CD14-positive monocyte (primary cell): ENCODE measurements around the gene MALRD1. TPM values are rescaled to one million over a fixed set of nuclear protein-coding genes. Genes with fewer than 3 reads are reported as not detected.

Experiments used
- DNase-seq, 3 donors: peaks; one replicate each; pipeline ENCODE4 v3.0.0-alpha.2; 2011 to 2022
- H2AFZ ChIP-seq: 2 replicates; pipeline ENCODE4 v1.6.0; 2012; ENCODE audit warnings: mild to moderate bottlenecking, low read depth, low read length, inconsistent platforms; ENCODE audit not compliant: insufficient read depth, poor library complexity, severe bottlenecking
- H3K27ac ChIP-seq, 2 donors: 1 replicate in 1 of 2; 2 replicates in 1 of 2; pipeline ENCODE4 v1.5.1; 2012 to 2013; ENCODE audit warnings: low read length in 2 of 2, control low read depth in 1 of 2, inconsistent platforms in 1 of 2, low read depth in 1 of 2, mild to moderate bottlenecking in 1 of 2
- H3K27me3 ChIP-seq, 2 donors: one replicate each; pipeline versions ENCODE4 v1.6.0 to v1.6.1; 2011 to 2013; ENCODE audit warnings: low read length in 2 of 2; ENCODE audit not compliant: control insufficient read depth in 2 of 2, insufficient read depth in 2 of 2
- H3K36me3 ChIP-seq, 2 donors: replicated peaks in 1 of 2; 1 replicate in 1 of 2; 2 replicates in 1 of 2; pipeline versions ENCODE4 v1.5.1 to v1.6.1; 2012 to 2013; ENCODE audit warnings: low read length in 2 of 2, control low read depth in 1 of 2, inconsistent platforms in 1 of 2, mild to moderate bottlenecking in 1 of 2; ENCODE audit not compliant: insufficient read depth in 2 of 2, control insufficient read depth in 1 of 2
- H3K4me1 ChIP-seq, 2 donors: 1 replicate in 1 of 2; 2 replicates in 1 of 2; pipeline versions ENCODE4 v1.5.1 to v1.6.1; 2012 to 2013; ENCODE audit warnings: low read length in 2 of 2, control low read depth in 1 of 2, inconsistent platforms in 1 of 2, mild to moderate bottlenecking in 1 of 2, moderate library complexity in 1 of 2; ENCODE audit not compliant: insufficient read depth in 2 of 2, control insufficient read depth in 1 of 2
- H3K4me2 ChIP-seq: replicated peaks from 2 replicates; pipeline ENCODE3; 2012; ENCODE audit warnings: low read length, moderate library complexity, mild to moderate bottlenecking; ENCODE audit not compliant: poor library complexity, severe bottlenecking; ENCODE audit errors: extremely low read depth
- H3K4me3 ChIP-seq, 3 experiments: fragments of 200-600 bp in 1 of 3; sonication (generic) in 1 of 3; replicated peaks in 1 of 3; 1 replicate in 2 of 3; 2 replicates in 1 of 3; pipeline ENCODE4 v1.5.1; 2011 to 2013; ENCODE audit warnings: low read length in 3 of 3, mild to moderate bottlenecking in 3 of 3, control low read depth in 2 of 3, low read depth in 2 of 3, inconsistent platforms in 1 of 3, moderate library complexity in 1 of 3
- H3K79me2 ChIP-seq: 2 replicates; pipeline ENCODE4 v1.6.0; 2012; ENCODE audit warnings: mild to moderate bottlenecking, control low read depth, inconsistent platforms, low read length, moderate library complexity; ENCODE audit not compliant: insufficient read depth
- H3K9ac ChIP-seq: 2 replicates; pipeline ENCODE4 v1.6.0; 2017; ENCODE audit warnings: low read length, mild to moderate bottlenecking; ENCODE audit not compliant: insufficient read depth, poor library complexity, severe bottlenecking
- H3K9me3 ChIP-seq, 2 donors: replicated peaks in 1 of 2; 1 replicate in 1 of 2; 2 replicates in 1 of 2; pipeline versions ENCODE4 v1.5.1 to v1.6.1; 2012 to 2013; ENCODE audit warnings: low read length in 2 of 2, control low read depth in 1 of 2; ENCODE audit not compliant: control insufficient read depth in 1 of 2, insufficient read depth in 1 of 2
- H4K20me1 ChIP-seq: 2 replicates; pipeline ENCODE4 v1.6.0; 2012; ENCODE audit warnings: mild to moderate bottlenecking, low read length, control low read depth, moderate library complexity; ENCODE audit not compliant: insufficient read depth
- H3K27ac Mint-ChIP-seq, 7 donors: one replicate each; pipeline ENCODE4 v1.8.0; 2020; ENCODE audit warnings: mild to moderate bottlenecking in 7 of 7, mixed read lengths in 7 of 7, moderate library complexity in 6 of 7, inconsistent platforms in 2 of 7
- H3K27me3 Mint-ChIP-seq, 3 donors: one replicate each; pipeline ENCODE4 v1.8.0; 2021 to 2022; ENCODE audit warnings: low read depth in 3 of 3, mild to moderate bottlenecking in 3 of 3, mixed read lengths in 3 of 3, moderate library complexity in 3 of 3, inconsistent platforms in 1 of 3
- H3K36me3 Mint-ChIP-seq, 2 donors: one replicate each; pipeline ENCODE4 v1.8.0; 2020; ENCODE audit warnings: mixed read lengths in 2 of 2, inconsistent platforms in 1 of 2, mild to moderate bottlenecking in 1 of 2
- H3K4me1 Mint-ChIP-seq: one replicate; pipeline ENCODE4 v1.8.0; 2020; ENCODE audit warnings: mild to moderate bottlenecking, mixed read lengths
- H3K4me3 Mint-ChIP-seq, 2 donors: one replicate each; pipeline ENCODE4 v1.8.0; 2020; ENCODE audit warnings: mild to moderate bottlenecking in 2 of 2, mixed read lengths in 2 of 2, moderate library complexity in 1 of 2
- H3K9me3 Mint-ChIP-seq, 7 donors: one replicate each; pipeline ENCODE4 v1.8.0; 2020 to 2022; ENCODE audit warnings: mixed read lengths in 7 of 7, mild to moderate bottlenecking in 6 of 7, moderate library complexity in 6 of 7, inconsistent platforms in 2 of 7
- WGBS: methylation state at CpG from one replicate; pipeline ENCODE4 v1.1.5; 2013; ENCODE audit warnings: missing lambda C conversion rate; ENCODE audit not compliant: insufficient coverage; 5-methylcytosine and 5-hydroxymethylcytosine counted together
- intact Hi-C, 2 donors: fragments of 100-400 bp; cut with micrococcal nuclease; formaldehyde crosslinking; loops; one replicate each; pipeline versions ENCODE4 v1.15.0 to v1.15.1; 2023
- polyA plus RNA-seq, 3 donors: library from polyadenylated mRNA; depleted of rRNA in 1 of 3; unstranded in 2 of 3; stranded (reverse) in 1 of 3; fragments of 300-500 nt in 2 of 3; fragments of >200 nt in 1 of 3; fragmentation: Illumina TruSeq in 2 of 3; gene quantifications; 1 replicate in 2 of 3; 2 replicates in 1 of 3; pipeline ENCODE4 v1.2.3, GENCODE V29; 2012 to 2021
- TF ChIP-seq, protein P1 (sequence below): fragments of 200-600 bp; IDR thresholded peaks from one replicate; pipeline ENCODE4 v1.8.0; 2022; ENCODE audit warnings: antibody characterized with exemption, mild to moderate bottlenecking

MALRD1 gene
- polyA plus RNA-seq, 3 donors, result not detected

GRCh38 chr10:19416164-19416563 lies 367.6 kb downstream of the MALRD1 start:
- Histone ChIP-seq H3K36me3 (no peaks in the 10 kb centered on the region), H3K4me3 (no peak overlapping the region), H3K4me2 (no peak overlapping the region), H3K27ac (no peak overlapping the region), H3K9ac (no peak overlapping the region), H2AFZ (no peak overlapping the region), H3K79me2 (no peaks in the 10 kb centered on the region), H3K4me1 (no peaks in the 10 kb centered on the region), H3K27me3 (no peaks in the 10 kb centered on the region), H4K20me1 (no peaks in the 10 kb centered on the region), H3K9me3 (no peaks in the 10 kb centered on the region)
- intact Hi-C loops, result loop anchor here in 1 of 2 donors (10.0 kb wide), 1 partner anchor 369 kb away; no protein-coding TSS in a partner anchor
- Mint-ChIP-seq H3K9me3 (no peaks in the 10 kb centered on the region), H3K27ac (no peak overlapping the region), H3K36me3 (no peaks in the 10 kb centered on the region), H3K4me1 (no peaks in the 10 kb centered on the region), H3K4me3 (no peak overlapping the region), H3K27me3 (peaks cover 0 to 5% (median 2%) of the 10 kb centered on the region in 3 donors)
- DNase-seq, result no peak
- TF ChIP-seq, protein P1, sequence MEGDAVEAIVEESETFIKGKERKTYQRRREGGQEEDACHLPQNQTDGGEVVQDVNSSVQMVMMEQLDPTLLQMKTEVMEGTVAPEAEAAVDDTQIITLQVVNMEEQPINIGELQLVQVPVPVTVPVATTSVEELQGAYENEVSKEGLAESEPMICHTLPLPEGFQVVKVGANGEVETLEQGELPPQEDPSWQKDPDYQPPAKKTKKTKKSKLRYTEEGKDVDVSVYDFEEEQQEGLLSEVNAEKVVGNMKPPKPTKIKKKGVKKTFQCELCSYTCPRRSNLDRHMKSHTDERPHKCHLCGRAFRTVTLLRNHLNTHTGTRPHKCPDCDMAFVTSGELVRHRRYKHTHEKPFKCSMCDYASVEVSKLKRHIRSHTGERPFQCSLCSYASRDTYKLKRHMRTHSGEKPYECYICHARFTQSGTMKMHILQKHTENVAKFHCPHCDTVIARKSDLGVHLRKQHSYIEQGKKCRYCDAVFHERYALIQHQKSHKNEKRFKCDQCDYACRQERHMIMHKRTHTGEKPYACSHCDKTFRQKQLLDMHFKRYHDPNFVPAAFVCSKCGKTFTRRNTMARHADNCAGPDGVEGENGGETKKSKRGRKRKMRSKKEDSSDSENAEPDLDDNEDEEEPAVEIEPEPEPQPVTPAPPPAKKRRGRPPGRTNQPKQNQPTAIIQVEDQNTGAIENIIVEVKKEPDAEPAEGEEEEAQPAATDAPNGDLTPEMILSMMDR, result no peak
- WGBS, result no CpG with 5 or more reads among the region's 1 CpG

DNA sequence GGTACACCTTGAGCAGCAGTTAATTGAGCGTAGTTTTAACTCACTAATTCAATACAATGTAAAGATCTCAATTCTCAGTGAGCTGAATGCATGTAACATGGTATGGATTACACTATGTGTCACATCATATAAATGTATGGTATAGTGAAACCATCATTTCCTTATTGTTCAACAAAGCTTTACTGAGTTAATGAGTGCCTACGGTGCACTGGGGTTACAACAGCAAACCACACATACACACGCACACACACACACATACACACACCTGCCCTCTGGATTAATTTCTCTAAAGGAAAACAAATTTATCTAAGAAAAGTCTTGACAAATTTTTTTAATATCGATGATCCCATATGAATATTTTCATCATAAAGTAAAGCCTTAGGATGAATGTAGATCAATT lies 369.1 kb downstream of the MALRD1 start:
- TF ChIP-seq, protein P1, result no peak
- H3K27ac Mint-ChIP-seq, result no peak overlapping the region
- WGBS, result 100% methylated on average over 2 of the region's 4 CpGs

More for the DNA sequence above, 369.1 kb downstream of the MALRD1 start:
- no peak overlapping the region for H3K9ac ChIP-seq
- no peak overlapping the region for H2AFZ ChIP-seq
- intact Hi-C loops, result loop anchor here in 1 of 2 donors (10.0 kb wide), 1 partner anchor 367 kb away; no protein-coding TSS in a partner anchor
- H3K36me3 ChIP-seq, result no peaks in the 10 kb centered on the region
- Mint-ChIP-seq H3K4me1 (no peaks in the 10 kb centered on the region), H3K27me3 (peaks cover 0 to 5% (median 2%) of the 10 kb centered on the region in 3 donors), H3K9me3 (peaks cover 0 to 2% (median 0%) of the 10 kb centered on the region in 7 donors), H3K4me3 (no peak overlapping the region), H3K36me3 (no peaks in the 10 kb centered on the region)
- H3K4me1 ChIP-seq, result no peaks in the 10 kb centered on the region
- no peak overlapping the region for H3K4me3 ChIP-seq
- H3K79me2 ChIP-seq, result no peaks in the 10 kb centered on the region
- H3K27me3 ChIP-seq, result no peaks in the 10 kb centered on the region
- H3K4me2 ChIP-seq, result no peak overlapping the region
- no peaks in the 10 kb centered on the region for H4K20me1 ChIP-seq
- H3K9me3 ChIP-seq, result no peaks in the 10 kb centered on the region
- no peak for DNase-seq
- H3K27ac ChIP-seq, result no peak overlapping the region
